Kidney epithelial cell (primary cell): ENCODE results near the gene LETMD1. TPM values are rescaled to one million over a fixed set of nuclear protein-coding genes. Genes with fewer than 3 reads are reported as not detected.

ENCODE experiments used
- DNase-seq: peaks from one replicate; pipeline ENCODE4 v3.0.0-alpha.2; 2010; ENCODE audit warnings: low read depth
- H3K27me3 ChIP-seq: 2 replicates; pipeline ENCODE4 v1.6.0; 2011; ENCODE audit warnings: low read length; ENCODE audit not compliant: control insufficient read depth, insufficient read depth
- H3K36me3 ChIP-seq: 2 replicates; pipeline ENCODE4 v1.5.1; 2011; ENCODE audit warnings: low read length; ENCODE audit not compliant: control insufficient read depth, insufficient read depth
- H3K4me3 ChIP-seq: 2 replicates; pipeline ENCODE4 v1.5.1; 2011; ENCODE audit warnings: low read depth, mild to moderate bottlenecking, control low read depth, low read length
- CTCF ChIP-seq: IDR thresholded peaks from 2 replicates; pipeline ENCODE4 v1.5.1; 2011; ENCODE audit warnings: mild to moderate bottlenecking, moderate library complexity, low read length, control low read depth, inconsistent platforms; ENCODE audit not compliant: insufficient read depth, poor library complexity, severe bottlenecking
- total RNA-seq: library from RNA; depleted of rRNA; stranded (reverse); fragments of >200 nt; gene quantifications from 2 replicates; pipeline ENCODE4 v1.2.3, GENCODE V29; 2015

Gene LETMD1, protein sequence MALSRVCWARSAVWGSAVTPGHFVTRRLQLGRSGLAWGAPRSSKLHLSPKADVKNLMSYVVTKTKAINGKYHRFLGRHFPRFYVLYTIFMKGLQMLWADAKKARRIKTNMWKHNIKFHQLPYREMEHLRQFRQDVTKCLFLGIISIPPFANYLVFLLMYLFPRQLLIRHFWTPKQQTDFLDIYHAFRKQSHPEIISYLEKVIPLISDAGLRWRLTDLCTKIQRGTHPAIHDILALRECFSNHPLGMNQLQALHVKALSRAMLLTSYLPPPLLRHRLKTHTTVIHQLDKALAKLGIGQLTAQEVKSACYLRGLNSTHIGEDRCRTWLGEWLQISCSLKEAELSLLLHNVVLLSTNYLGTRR
- total RNA-seq = 37.9 and 44.5 TPM in 2 replicates

DNA sequence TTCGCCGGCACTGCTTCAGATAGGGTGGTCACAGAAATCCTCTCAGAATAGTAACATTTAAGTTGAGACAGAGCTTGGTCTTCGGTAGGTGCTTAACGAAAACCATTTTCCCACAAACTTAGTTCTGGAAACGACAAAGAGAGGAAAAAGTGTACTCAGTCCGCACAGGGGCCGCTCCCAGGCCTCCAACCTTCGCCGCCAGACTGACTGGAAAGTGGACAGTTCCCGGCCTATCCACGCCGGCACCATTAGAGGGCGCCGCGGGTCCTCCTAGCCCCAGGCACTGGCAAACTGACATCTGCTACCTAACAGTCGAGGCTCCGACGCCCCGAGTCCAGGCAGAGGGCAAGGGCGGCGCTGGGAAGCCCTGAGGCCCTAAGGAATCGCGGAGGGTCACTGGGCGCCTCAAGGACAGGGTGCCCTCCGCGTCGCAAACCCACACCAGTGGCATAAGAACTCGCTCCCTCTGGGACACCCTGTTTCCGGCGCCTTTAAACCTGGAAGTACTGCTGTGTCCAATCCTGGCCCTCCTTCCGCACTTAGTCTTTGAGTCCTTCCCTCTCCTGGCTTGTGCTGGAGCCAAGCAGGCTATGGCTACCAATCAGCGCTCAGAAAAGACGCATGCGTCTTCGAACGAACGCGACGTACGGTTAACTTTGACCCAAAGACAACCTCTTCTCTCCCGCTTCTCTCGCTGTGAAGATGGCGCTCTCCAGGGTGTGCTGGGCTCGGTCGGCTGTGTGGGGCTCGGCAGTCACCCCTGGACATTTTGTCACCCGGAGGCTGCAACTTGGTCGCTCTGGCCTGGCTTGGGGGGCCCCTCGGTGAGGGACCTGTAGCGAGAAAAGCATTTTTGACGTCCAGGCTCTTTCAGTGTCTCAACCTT lies at the start of gene LETMD1:
LETMD1 (plus strand) TSS at position 673 of the 886 bp plus-strand sequence; CDS start at position 703, 30 bp downstream.
- DNase-seq = peak; percentile 98
- Histone ChIP-seq H3K27me3 (no peaks in the 10 kb centered on the region), H3K36me3 (no peaks in the 10 kb centered on the region), H3K4me3 (peak within 1 kb of the TSS; percentile 64)
- peak; percentile 92 for TF ChIP-seq CTCF

DNA sequence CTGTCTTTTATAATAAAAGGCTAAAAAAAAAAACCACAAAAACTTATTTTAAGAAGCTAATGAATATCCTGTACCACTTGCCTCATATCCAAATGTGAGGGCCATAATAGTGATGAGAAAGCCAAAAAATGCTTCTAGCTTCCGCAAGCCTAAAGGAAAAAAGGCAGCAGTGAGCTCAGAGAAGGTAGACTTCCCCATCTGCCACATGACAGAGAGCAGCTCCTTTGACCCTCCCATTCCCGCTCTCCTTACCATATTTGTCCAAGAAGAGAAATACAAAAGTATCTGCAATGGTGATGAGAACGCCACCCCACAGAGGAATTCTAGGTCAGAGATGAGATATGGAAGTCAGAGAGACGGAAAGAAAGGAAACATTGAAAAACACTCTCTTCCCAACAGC lies 49.0 kb upstream of the LETMD1 start:
- no peak for DNase-seq
- no peak overlapping the region for H3K4me3 ChIP-seq
- no peaks in the 10 kb centered on the region for H3K36me3 ChIP-seq
- no peaks in the 10 kb centered on the region for H3K27me3 ChIP-seq
- TF ChIP-seq CTCF = no peak

DNA sequence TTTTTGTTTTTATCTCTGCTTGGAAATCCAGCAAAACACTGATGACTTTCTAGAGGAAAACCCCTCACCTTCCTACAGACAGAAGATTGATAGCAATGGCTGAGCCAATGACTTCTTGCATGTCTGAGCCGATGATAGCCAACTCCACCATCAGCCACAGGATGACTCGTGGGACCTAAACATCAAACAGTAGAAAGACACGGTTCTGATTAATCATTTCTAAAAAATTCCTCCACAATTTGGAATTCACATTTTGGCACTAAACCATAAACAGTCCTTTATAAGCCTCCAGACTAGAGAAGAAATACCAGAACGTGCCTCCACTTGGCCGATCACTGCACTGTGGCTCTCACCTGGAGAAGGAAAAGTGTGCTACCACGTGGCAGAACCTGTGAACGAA lies 47.9 kb upstream of the LETMD1 start:
- DNase-seq = no peak
- H3K36me3 ChIP-seq = no peaks in the 10 kb centered on the region
- no peak for TF ChIP-seq CTCF
- H3K27me3 ChIP-seq = no peaks in the 10 kb centered on the region
- no peak overlapping the region for H3K4me3 ChIP-seq

- no peaks in the 10 kb centered on the region for H3K27me3 ChIP-seq
- no peak for TF ChIP-seq CTCF
- no peak for DNase-seq
- no peaks in the 10 kb centered on the region for H3K36me3 ChIP-seq
- H3K4me3 ChIP-seq = no peak overlapping the region
These were observed 46.3 kb upstream of the LETMD1 start for GRCh38 chr12:51001799-51002198.

DNA sequence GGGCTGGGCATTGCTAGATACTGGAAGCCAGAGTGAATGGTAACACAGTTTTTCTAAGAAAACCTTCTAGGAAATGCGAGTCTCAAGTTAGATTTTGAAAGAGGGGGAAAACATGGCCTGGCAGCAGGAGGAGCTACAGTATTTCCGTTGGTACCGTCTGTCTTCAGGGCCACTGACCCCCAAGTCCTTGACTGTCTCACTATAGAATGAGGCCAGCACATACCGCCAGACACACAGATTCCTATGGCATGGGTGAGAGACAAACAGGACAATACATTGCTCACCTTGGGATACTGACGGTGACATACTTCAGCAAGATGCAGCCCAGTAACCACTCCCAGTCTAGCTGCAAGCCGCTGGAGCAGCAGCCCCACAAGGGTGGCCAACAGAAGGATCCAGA lies 43.6 kb upstream of the LETMD1 start:
- TF ChIP-seq CTCF = no peak
- H3K4me3 ChIP-seq = no peak overlapping the region
- H3K27me3 ChIP-seq = no peaks in the 10 kb centered on the region
- H3K36me3 ChIP-seq = no peaks in the 10 kb centered on the region
- no peak for DNase-seq
